Posterior vena cava (tissue), 2 donors: Measurements from ENCODE around the gene GMNN. TPM values are rescaled to one million over a fixed set of nuclear protein-coding genes. Genes with fewer than 3 reads are reported as not detected.

ENCODE experiments used
- DNase-seq: peaks from one replicate; pipeline ENCODE4 v3.0.0-alpha.2; 2020; ENCODE audit warnings: low spot score
- intact Hi-C, 2 donors: fragments of 100-400 bp; cut with DNase I; formaldehyde crosslinking; loops; one replicate each; pipeline versions ENCODE4 v1.14.1 to v1.14.2; 2022 to 2023
- total RNA-seq, 2 donors: library from RNA; stranded (reverse); fragmentation: NEBNext Ultra II Directional; extraction: Animal tissue kit (Norgen Biotek cat#: 25700); gene quantifications; one replicate each; pipeline ENCODE4 v1.2.1, GENCODE V29; 2021
- donor health status: DM: yes; HTN: yes; CAD: no.
- donor health status: DM: yes; HTN: yes; CAD: no.

GMNN gene
- total RNA-seq, 2 donors from 2014 or later: 6.0 to 7.5 TPM

GRCh38 chr6:24797596-24798216 is 23.0 kb downstream of the GMNN start:
- intact Hi-C loops: no loop called here
- no peak for DNase-seq

GRCh38 chr6:24798740-24799540 is 24.2 kb downstream of the GMNN start, which contains the start of gene ARMH2:
TSS of gene ARMH2 (minus strand) at chr6:24798917. CDS start at chr6:24798857, 60 bp downstream.
- DNase-seq: no peak
- intact Hi-C loops: no loop called here

- intact Hi-C loops: no loop called here
- no peak for DNase-seq
Measured at GRCh38 chr6:24799541-24799915, 24.8 kb downstream of the GMNN start.

GRCh38 chr6:24802271-24803059 is 27.7 kb downstream of the GMNN start:
- intact Hi-C loops: no loop called here
- no peak for DNase-seq

- intact Hi-C loops: no loop called here
Measured at GRCh38 chr6:24807584-24807983, 32.8 kb downstream of the GMNN start.

GRCh38 chr6:24809728-24810127 is 35.0 kb downstream of the GMNN start:
- DNase-seq: no peak
- intact Hi-C loops: no loop called here

More at GRCh38 chr6:24807584-24807983, 32.8 kb downstream of the GMNN start:
- DNase-seq: no peak

- intact Hi-C loops: no loop called here
- no peak for DNase-seq
Measured at GRCh38 chr6:24818346-24818745, 43.6 kb downstream of the GMNN start.

GRCh38 chr6:24821860-24822444 is 47.2 kb downstream of the GMNN start:
- no peak for DNase-seq
- intact Hi-C loops: no loop called here

GRCh38 chr6:24822696-24823095 is 48.0 kb downstream of the GMNN start:
- intact Hi-C loops: no loop called here

GRCh38 chr6:24823185-24823584 is 48.4 kb downstream of the GMNN start:
- intact Hi-C loops: no loop called here
- DNase-seq: no peak

More at GRCh38 chr6:24822696-24823095, 48.0 kb downstream of the GMNN start:
- no peak for DNase-seq

- intact Hi-C loops: no loop called here
- DNase-seq: no peak
Measured at GRCh38 chr6:24824142-24824938, 49.6 kb downstream of the GMNN start.

- intact Hi-C loops: no loop called here
Measured at GRCh38 chr6:24825130-24825630, 50.4 kb downstream of the GMNN start.

GRCh38 chr6:24827162-24827561 is 52.4 kb downstream of the GMNN start:
- intact Hi-C loops: no loop called here
- DNase-seq: no peak

More at GRCh38 chr6:24825130-24825630, 50.4 kb downstream of the GMNN start:
- no peak for DNase-seq

- intact Hi-C loops: no loop called here
- no peak for DNase-seq
Measured at GRCh38 chr6:24827970-24828369, 53.2 kb downstream of the GMNN start.

GRCh38 chr6:24829657-24830056 is 54.9 kb downstream of the GMNN start:
- intact Hi-C loops: loop anchor here in 1 of 2 donors (10.0 kb wide), 1 partner anchor 235 kb away; no protein-coding TSS in a partner anchor
- DNase-seq: no peak

- no peak for DNase-seq
- intact Hi-C loops: loop anchor here in 1 of 2 donors (10.0 kb wide), 1 partner anchor 233 kb away; no protein-coding TSS in a partner anchor
Measured at GRCh38 chr6:24831771-24832716, 57.3 kb downstream of the GMNN start.

- no peak for DNase-seq
- intact Hi-C loops: loop anchor here in 1 of 2 donors (10.0 kb wide), 1 partner anchor 232 kb away; no protein-coding TSS in a partner anchor
Measured at GRCh38 chr6:24832794-24833193, 58.1 kb downstream of the GMNN start.
